ENCODE measurements around the gene TGFBR3L. TPM values are rescaled to one million over a fixed set of nuclear protein-coding genes. Genes with fewer than 3 reads are reported as not detected.
"Not testable (repeated sequence)": the region's sequence is repeated elsewhere in the genome, so short reads cannot be mapped to it uniquely, and the experiment has no call there.

Gene TGFBR3L
- total and polyA plus RNA-seq, 5 donors from 2014 or later: 1.1 TPM; not detected in 4

GRCh38 chr19:7885818-7886217, 28.8 kb upstream of the TGFBR3L start:
- Mint-ChIP-seq H3K4me1 (no peaks in the 10 kb centered on the region), H3K36me3 (no peaks in the 10 kb centered on the region), H3K27ac (peak overlapping the region in 1 of 3 donors; percentile 16), H3K4me3 (no peak overlapping the region), H3K27me3 (peaks cover 29% of the 10 kb centered on the region), H3K9me3 (peaks cover 0 to 1% (median 0%) of the 10 kb centered on the region in 7 donors)
- H3K4me3 ChIP-seq (ENCODE audit: low read depth, low read length): no peak overlapping the region
- H3K27ac ChIP-seq (ENCODE audit: insufficient read depth, low read length, poor library complexity, severe bottlenecking): no peak overlapping the region
- H3K4me1 ChIP-seq (ENCODE audit: control insufficient read depth, insufficient read depth, low read length, poor library complexity, severe bottlenecking): no peaks in the 10 kb centered on the region
- no peak for ATAC-seq (ENCODE audit: low read depth in 2 of 2)
- H3K36me3 ChIP-seq (ENCODE audit: control insufficient read depth, insufficient read depth, low read length): no peaks in the 10 kb centered on the region
- DNase-seq: no peak
- H3K27me3 ChIP-seq (ENCODE audit: control insufficient read depth, insufficient read depth, low read length): peaks cover 3% of the 10 kb centered on the region
- H3K9me3 ChIP-seq (ENCODE audit: control insufficient read depth in 2 of 2, low read length in 2 of 2): no peaks in the 10 kb centered on the region

- H3K4me1 ChIP-seq (ENCODE audit: control insufficient read depth, insufficient read depth, low read length, poor library complexity, severe bottlenecking): no peaks in the 10 kb centered on the region
- H3K27ac Mint-ChIP-seq: no peak overlapping the region
- no peaks in the 10 kb centered on the region for H3K36me3 ChIP-seq (ENCODE audit: control insufficient read depth, insufficient read depth, low read length)
- H3K4me3 ChIP-seq (ENCODE audit: low read depth, low read length): no peak overlapping the region
- DNase-seq (no peak), ATAC-seq (ENCODE audit: low read depth in 2 of 2) (no peak)
- no peaks in the 10 kb centered on the region for H3K36me3 Mint-ChIP-seq
- H3K27me3 Mint-ChIP-seq: peaks cover 34% of the 10 kb centered on the region
- H3K4me3 Mint-ChIP-seq: no peak overlapping the region
- H3K4me1 Mint-ChIP-seq: no peaks in the 10 kb centered on the region
- peaks cover 0 to 1% (median 0%) of the 10 kb centered on the region in 7 donors for H3K9me3 Mint-ChIP-seq
- H3K27ac ChIP-seq (ENCODE audit: insufficient read depth, low read length, poor library complexity, severe bottlenecking): no peak overlapping the region
- peaks cover 3% of the 10 kb centered on the region for H3K27me3 ChIP-seq (ENCODE audit: control insufficient read depth, insufficient read depth, low read length)
- no peaks in the 10 kb centered on the region for H3K9me3 ChIP-seq (ENCODE audit: control insufficient read depth in 2 of 2, low read length in 2 of 2)
Observed at GRCh38 chr19:7887408-7888144, 27.1 kb upstream of the TGFBR3L start.

DNA sequence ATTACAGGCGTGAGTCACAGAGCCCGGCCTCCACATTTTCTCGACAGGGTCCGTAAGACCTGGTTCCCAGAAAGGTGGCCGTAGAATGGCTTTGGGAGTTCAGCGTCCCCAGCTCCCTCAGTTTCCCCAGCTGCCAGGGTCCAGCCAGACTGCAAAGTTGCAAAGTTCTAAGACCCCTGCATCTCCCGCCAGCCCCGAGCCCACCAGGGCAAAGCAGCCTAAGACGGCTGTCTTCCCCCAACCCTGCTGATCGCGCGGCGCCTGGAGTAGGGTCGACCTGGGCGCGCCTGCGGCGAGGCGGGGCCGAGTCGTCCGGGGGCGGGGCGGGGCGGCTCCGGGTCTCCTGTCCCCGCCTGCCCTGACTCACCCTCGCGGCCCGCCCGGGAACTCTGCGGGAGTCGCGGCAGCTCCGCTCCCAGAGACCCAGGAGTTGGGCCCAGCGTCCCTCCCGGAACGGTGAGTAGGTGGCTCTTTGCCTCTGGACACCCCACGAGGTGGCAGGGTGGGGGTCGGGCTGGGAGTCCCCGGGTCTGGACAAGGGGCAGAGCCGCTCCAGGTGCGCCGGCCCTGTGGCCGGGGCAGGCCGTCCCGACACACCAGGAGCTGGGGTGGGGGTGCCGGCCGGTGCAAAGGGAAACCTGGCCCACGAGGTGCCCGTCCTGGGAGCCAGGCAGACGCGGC, 26.3 kb upstream of the TGFBR3L start, which contains the start of gene LRRC8E:
TSS of gene LRRC8E (plus strand) at position 366 of the 681 bp plus-strand sequence. CDS start 7,094 bp downstream, outside the sequence.
- Histone ChIP-seq H3K36me3 (ENCODE audit: control insufficient read depth, insufficient read depth, low read length) (no peaks in the 10 kb centered on the region), H3K27ac (ENCODE audit: insufficient read depth, low read length, poor library complexity, severe bottlenecking) (no peak within 1 kb of the TSS), H3K4me1 (ENCODE audit: control insufficient read depth, insufficient read depth, low read length, poor library complexity, severe bottlenecking) (no peaks in the 10 kb centered on the region), H3K4me3 (ENCODE audit: low read depth, low read length) (no peak within 1 kb of the TSS), H3K27me3 (ENCODE audit: control insufficient read depth, insufficient read depth, low read length) (peaks cover 3% of the 10 kb centered on the region), H3K9me3 (ENCODE audit: control insufficient read depth in 2 of 2, low read length in 2 of 2) (no peaks in the 10 kb centered on the region)
- Mint-ChIP-seq H3K4me3 (no peak within 1 kb of the TSS), H3K36me3 (no peaks in the 10 kb centered on the region), H3K27ac (no peak within 1 kb of the TSS), H3K4me1 (no peaks in the 10 kb centered on the region), H3K9me3 (peaks cover 0 to 1% (median 0%) of the 10 kb centered on the region in 7 donors), H3K27me3 (peaks cover 34% of the 10 kb centered on the region)
- ATAC-seq (ENCODE audit: low read depth in 2 of 2): peak; percentile 60 to 71
- no peak for DNase-seq

DNA sequence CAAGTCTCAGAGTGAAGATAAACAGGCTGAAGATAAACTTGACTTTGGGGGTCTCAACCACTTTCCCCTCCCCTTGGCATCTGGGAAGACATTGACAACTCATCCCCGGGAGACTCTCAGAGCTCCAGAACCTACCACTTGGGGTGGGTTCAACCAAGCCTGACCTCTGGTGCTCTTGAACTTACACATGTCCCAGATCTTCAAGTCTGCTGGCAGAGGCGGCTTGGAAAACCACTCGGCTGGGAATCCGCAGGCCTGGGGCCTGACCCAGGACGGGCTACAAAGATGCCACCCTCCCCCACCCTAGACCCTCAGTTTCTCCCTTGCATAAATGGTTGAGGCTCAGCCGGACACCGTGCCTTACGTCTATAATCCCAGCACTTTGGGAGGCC, 25.8 kb upstream of the TGFBR3L start:
- Mint-ChIP-seq H3K36me3 (no peaks in the 10 kb centered on the region), H3K27ac (no peak overlapping the region), H3K9me3 (peaks cover 0 to 1% (median 0%) of the 10 kb centered on the region in 7 donors), H3K4me1 (no peaks in the 10 kb centered on the region), H3K4me3 (no peak overlapping the region), H3K27me3 (peaks cover 34% of the 10 kb centered on the region)
- Histone ChIP-seq H3K27ac (ENCODE audit: insufficient read depth, low read length, poor library complexity, severe bottlenecking) (no peak overlapping the region), H3K4me3 (ENCODE audit: low read depth, low read length) (no peak overlapping the region), H3K9me3 (ENCODE audit: control insufficient read depth in 2 of 2, low read length in 2 of 2) (no peaks in the 10 kb centered on the region), H3K4me1 (ENCODE audit: control insufficient read depth, insufficient read depth, low read length, poor library complexity, severe bottlenecking) (no peaks in the 10 kb centered on the region), H3K36me3 (ENCODE audit: control insufficient read depth, insufficient read depth, low read length) (no peaks in the 10 kb centered on the region), H3K27me3 (ENCODE audit: control insufficient read depth, insufficient read depth, low read length) (peaks cover 3% of the 10 kb centered on the region)
- DNase-seq (no peak), ATAC-seq (ENCODE audit: low read depth in 2 of 2) (no peak)

GRCh38 chr19:7893362-7894101, 21.1 kb upstream of the TGFBR3L start:
- H3K27me3 Mint-ChIP-seq: peaks cover 19% of the 10 kb centered on the region
- not testable (repeated sequence) for H3K9me3 ChIP-seq (ENCODE audit: control insufficient read depth in 2 of 2, low read length in 2 of 2); H3K27ac ChIP-seq (ENCODE audit: insufficient read depth, low read length, poor library complexity, severe bottlenecking); H3K4me1 ChIP-seq (ENCODE audit: control insufficient read depth, insufficient read depth, low read length, poor library complexity, severe bottlenecking); H3K4me3 Mint-ChIP-seq; H3K4me1 Mint-ChIP-seq; H3K36me3 Mint-ChIP-seq; H3K9me3 Mint-ChIP-seq; H3K27ac Mint-ChIP-seq; H3K36me3 ChIP-seq (ENCODE audit: control insufficient read depth, insufficient read depth, low read length); H3K4me3 ChIP-seq (ENCODE audit: low read depth, low read length); ATAC-seq (ENCODE audit: low read depth in 2 of 2); DNase-seq; H3K27me3 ChIP-seq (ENCODE audit: control insufficient read depth, insufficient read depth, low read length)

GRCh38 chr19:7894612-7895309, 19.9 kb upstream of the TGFBR3L start:
- Histone ChIP-seq H3K4me3 (ENCODE audit: low read depth, low read length) (no peak overlapping the region), H3K27me3 (ENCODE audit: control insufficient read depth, insufficient read depth, low read length) (no peaks in the 10 kb centered on the region), H3K36me3 (ENCODE audit: control insufficient read depth, insufficient read depth, low read length) (no peaks in the 10 kb centered on the region), H3K27ac (ENCODE audit: insufficient read depth, low read length, poor library complexity, severe bottlenecking) (no peak overlapping the region), H3K4me1 (ENCODE audit: control insufficient read depth, insufficient read depth, low read length, poor library complexity, severe bottlenecking) (no peaks in the 10 kb centered on the region), H3K9me3 (ENCODE audit: control insufficient read depth in 2 of 2, low read length in 2 of 2) (no peaks in the 10 kb centered on the region)
- DNase-seq: no peak
- no peak overlapping the region for H3K27ac Mint-ChIP-seq
- no peaks in the 10 kb centered on the region for H3K4me1 Mint-ChIP-seq
- peaks cover 11% of the 10 kb centered on the region for H3K27me3 Mint-ChIP-seq
- H3K36me3 Mint-ChIP-seq: no peaks in the 10 kb centered on the region
- no peak for ATAC-seq (ENCODE audit: low read depth in 2 of 2)
- no peaks in the 10 kb centered on the region for H3K9me3 Mint-ChIP-seq
- H3K4me3 Mint-ChIP-seq: no peak overlapping the region

GRCh38 chr19:7895565-7895964, 19.1 kb upstream of the TGFBR3L start:
- H3K27me3 Mint-ChIP-seq: peaks cover 11% of the 10 kb centered on the region
- no peaks in the 10 kb centered on the region for H3K9me3 ChIP-seq (ENCODE audit: control insufficient read depth in 2 of 2, low read length in 2 of 2)
- no peak overlapping the region for H3K4me3 ChIP-seq (ENCODE audit: low read depth, low read length)
- ATAC-seq (ENCODE audit: low read depth in 2 of 2) (no peak), DNase-seq (no peak)
- no peaks in the 10 kb centered on the region for H3K4me1 Mint-ChIP-seq
- H3K36me3 Mint-ChIP-seq: no peaks in the 10 kb centered on the region
- H3K27ac Mint-ChIP-seq: no peak overlapping the region
- no peaks in the 10 kb centered on the region for H3K4me1 ChIP-seq (ENCODE audit: control insufficient read depth, insufficient read depth, low read length, poor library complexity, severe bottlenecking)
- H3K4me3 Mint-ChIP-seq: no peak overlapping the region
- no peaks in the 10 kb centered on the region for H3K27me3 ChIP-seq (ENCODE audit: control insufficient read depth, insufficient read depth, low read length)
- H3K9me3 Mint-ChIP-seq: no peaks in the 10 kb centered on the region
- H3K36me3 ChIP-seq (ENCODE audit: control insufficient read depth, insufficient read depth, low read length): no peaks in the 10 kb centered on the region
- no peak overlapping the region for H3K27ac ChIP-seq (ENCODE audit: insufficient read depth, low read length, poor library complexity, severe bottlenecking)

All from CD4-positive, CD25-positive, alpha-beta regulatory T cell (primary cell).